SK-N-SH (cell line): ENCODE results near the gene ZNF426. TPM values are rescaled to one million over a fixed set of nuclear protein-coding genes. Genes with fewer than 3 reads are reported as not detected.

Experiments
- CTCF ChIA-PET: fragments of 300-600, 350-600 bp; formaldehyde crosslinking; extraction: SDS; loops from one replicate; lab custom pipeline; 2021; lab: Yijun Ruan, JAX
- POLR2A ChIA-PET: fragments of 350-600 bp; sonication (Branson Sonifier 250); formaldehyde crosslinking; extraction: SDS; loops from one replicate; lab custom pipeline; 2020; ENCODE audit warnings: antibody characterized with exemption, inconsistent platforms; lab: Yijun Ruan, JAX
- DNase-seq: peaks from one replicate; pipeline ENCODE4 v3.0.0; 2012
- H2AFZ ChIP-seq: fragments of 200-600 bp; sonication (generic); 2 replicates; pipeline ENCODE4 v1.8.1; 2016; ENCODE audit warnings: antibody characterized with exemption, mild to moderate bottlenecking, low read depth
- H3F3A ChIP-seq: fragments of 200-600 bp; sonication (generic); replicated peaks from 2 replicates; pipeline ENCODE3; 2016; ENCODE audit warnings: antibody characterized with exemption, mild to moderate bottlenecking; ENCODE audit not compliant: insufficient read depth
- H3K27ac ChIP-seq, 2 experiments: fragments of 200-500 bp in 1 of 2; fragments of 200-600 bp in 1 of 2; sonication (Bioruptor generic) in 1 of 2; sonication (generic), shearing (Covaris generic) in 1 of 2; 2 replicates each; pipeline versions ENCODE4 v1.5.1 to v1.6.1; 2014 to 2016; ENCODE audit warnings: low read depth in 2 of 2, inconsistent platforms in 1 of 2, low read length in 1 of 2, mild to moderate bottlenecking in 1 of 2, mixed read lengths in 1 of 2
- H3K27me3 ChIP-seq: fragments of 200-600 bp; sonication (generic), shearing (Covaris generic); 2 replicates; pipeline ENCODE4 v1.6.1; 2016; ENCODE audit warnings: mixed run types; ENCODE audit not compliant: insufficient read depth
- H3K36me3 ChIP-seq, 2 experiments: fragments of 200-500 bp in 1 of 2; fragments of 200-600 bp in 1 of 2; sonication (Bioruptor generic) in 1 of 2; sonication (generic) in 1 of 2; replicated peaks in 1 of 2; 2 replicates each; pipeline versions ENCODE3 to v1.5.1; 2014 to 2016; ENCODE audit warnings: low read length in 1 of 2, mild to moderate bottlenecking in 1 of 2; ENCODE audit not compliant: insufficient read depth in 2 of 2, control insufficient read depth in 1 of 2
- H3K4me1 ChIP-seq, 2 experiments: fragments of 200-500 bp in 1 of 2; fragments of 200-600 bp in 1 of 2; sonication (Bioruptor generic) in 1 of 2; sonication (generic), shearing (Covaris generic) in 1 of 2; 2 replicates each; pipeline versions ENCODE4 v1.5.1 to v1.6.1; 2014 to 2016; ENCODE audit warnings: low read depth in 1 of 2, low read length in 1 of 2, mixed run types in 1 of 2; ENCODE audit not compliant: insufficient read depth in 2 of 2, control insufficient read depth in 1 of 2
- H3K4me2 ChIP-seq: fragments of 200-600 bp; sonication (generic), shearing (Covaris generic); 2 replicates; pipeline ENCODE4 v1.6.1; 2017; ENCODE audit warnings: mixed run types
- H3K4me3 ChIP-seq, 2 experiments: fragments of 200-500 bp in 1 of 2; fragments of 200-600 bp in 1 of 2; sonication (Bioruptor generic) in 1 of 2; sonication (generic), shearing (Covaris generic) in 1 of 2; 2 replicates each; pipeline versions ENCODE4 v1.5.1 to v1.8.1; 2014 to 2016; ENCODE audit warnings: low read depth in 2 of 2, inconsistent platforms in 1 of 2, low read length in 1 of 2, mild to moderate bottlenecking in 1 of 2, mixed read lengths in 1 of 2, moderate library complexity in 1 of 2
- H3K79me2 ChIP-seq: fragments of 200-600 bp; sonication (generic); 2 replicates; pipeline ENCODE4 v1.8.1; 2017; ENCODE audit warnings: mild to moderate bottlenecking; ENCODE audit not compliant: insufficient read depth
- H3K9ac ChIP-seq: fragments of 200-600 bp; sonication (generic); 2 replicates; pipeline ENCODE4 v1.6.1; 2017; ENCODE audit warnings: mixed run types
- H3K9me2 ChIP-seq: fragments of 200-600 bp; sonication (generic); 2 replicates; pipeline ENCODE4 v1.6.1; 2017; ENCODE audit warnings: mixed run types
- H3K9me3 ChIP-seq: fragments of 200-600 bp; sonication (generic); 2 replicates; pipeline ENCODE4 v1.6.1; 2017; ENCODE audit warnings: mixed run types, mild to moderate bottlenecking, moderate library complexity
- H4K20me1 ChIP-seq: fragments of 200-600 bp; sonication (generic); 2 replicates; pipeline ENCODE4 v1.6.1; 2017; ENCODE audit warnings: mild to moderate bottlenecking, mixed run types; ENCODE audit not compliant: insufficient read depth
- CHD2 ChIP-seq: fragments of 150-350 bp; IDR thresholded peaks from 2 replicates; pipeline ENCODE4 v1.6.1; 2018; ENCODE audit warnings: low read length; ENCODE audit not compliant: partially characterized antibody
- ELF1 ChIP-seq: IDR thresholded peaks from 2 replicates; pipeline ENCODE4 v1.4.0; 2012
- FOXJ3 ChIP-seq: sonication (generic); formaldehyde crosslinking; IDR thresholded peaks from 2 replicates; pipeline ENCODE4 v1.5.1; 2020; ENCODE audit warnings: mild to moderate bottlenecking, missing genetic modification reagents
- SIN3A ChIP-seq: IDR thresholded peaks from 2 replicates; pipeline ENCODE4 v1.6.1; 2012; ENCODE audit warnings: low read depth, mild to moderate bottlenecking, low read length, moderate library complexity, borderline replicate concordance
- ZBTB33 ChIP-seq: IDR thresholded peaks from 2 replicates; pipeline ENCODE4 v1.4.0; 2012; ENCODE audit warnings: low read depth, borderline replicate concordance
- WGBS: methylation state at CpG from one replicate; pipeline ENCODE4 v1.1.6; 2017; ENCODE audit warnings: low lambda C conversion rate; 5-methylcytosine and 5-hydroxymethylcytosine counted together
- polyA plus RNA-seq, 3 experiments: library from polyadenylated mRNA; depleted of rRNA; stranded (reverse); fragments of >200 nt; gene quantifications; 2 replicates each; pipeline ENCODE4 v1.2.3, GENCODE V29; 2012
- TF ChIP-seq, protein P1 (sequence below): IDR thresholded peaks from 2 replicates; pipeline ENCODE4 v1.4.0; 2012; ENCODE audit warnings: low read depth, borderline replicate concordance

The ZNF426 gene
- polyA plus RNA-seq, 1 of the 3 experiments (the other 2 are of a cell fraction), result 2.4 TPM

DNA sequence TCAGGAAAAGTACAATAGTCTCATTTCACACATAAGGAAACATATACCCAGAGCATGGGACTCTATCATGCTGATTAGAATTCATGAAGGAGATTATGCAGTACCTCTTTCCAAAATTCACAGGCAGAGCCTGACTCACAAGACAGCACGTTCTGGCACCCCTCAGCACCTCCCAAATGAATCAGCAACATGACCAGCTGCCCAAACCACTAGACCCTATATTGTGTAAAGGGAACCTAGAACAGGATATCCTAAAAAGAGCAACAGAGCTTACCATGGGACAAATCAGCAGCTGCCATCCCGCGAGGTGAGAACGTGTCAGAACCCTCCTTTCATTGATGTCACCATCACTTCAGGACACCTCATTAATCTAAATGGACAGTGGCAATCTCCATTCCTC is 2.5 kb downstream of the ZNF426 start:
- Histone ChIP-seq H3K9ac (no peak overlapping the region), H3K9me2 (no peaks in the 10 kb centered on the region), H3K79me2 (peaks cover 25% of the 10 kb centered on the region), H4K20me1 (no peaks in the 10 kb centered on the region), H3K4me2 (no peak overlapping the region), H3K27me3 (no peaks in the 10 kb centered on the region), H3K36me3 (peaks cover 36 to 56% of the 10 kb centered on the region in 2 experiments), H3K9me3 (peaks cover 12% of the 10 kb centered on the region; the same call in 1 of the 2 replicates), H3K4me1 (no peaks in the 10 kb centered on the region), H3F3A (no peaks in the 10 kb centered on the region), H2AFZ (no peak overlapping the region), H3K4me3 (no peak overlapping the region), H3K27ac (no peak overlapping the region)
- 76% methylated on average over 4 of the region's 4 CpGs for WGBS
- ChIA-PET CTCF (no interaction called here), POLR2A (interaction anchor here (0.5 kb wide), 1 partner anchor 263 kb away, joined by 3 read pairs; no protein-coding TSS in a partner anchor)
- DNase-seq, result no peak
- no peak for TF ChIP-seq CHD2
- TF ChIP-seq, protein P1, sequence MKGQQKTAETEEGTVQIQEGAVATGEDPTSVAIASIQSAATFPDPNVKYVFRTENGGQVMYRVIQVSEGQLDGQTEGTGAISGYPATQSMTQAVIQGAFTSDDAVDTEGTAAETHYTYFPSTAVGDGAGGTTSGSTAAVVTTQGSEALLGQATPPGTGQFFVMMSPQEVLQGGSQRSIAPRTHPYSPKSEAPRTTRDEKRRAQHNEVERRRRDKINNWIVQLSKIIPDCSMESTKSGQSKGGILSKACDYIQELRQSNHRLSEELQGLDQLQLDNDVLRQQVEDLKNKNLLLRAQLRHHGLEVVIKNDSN, result no peak
- TF ChIP-seq ELF1, result no peak
- TF ChIP-seq SIN3A, result no peak

GRCh38 chr19:9531933-9532332 is 6.5 kb downstream of the ZNF426 start:
- Histone ChIP-seq H3K4me2 (no peak overlapping the region), H3K27ac (no peak overlapping the region), H3K79me2 (peaks cover 10% of the 10 kb centered on the region), H3K4me3 (no peak overlapping the region; a peak in 1 of 4 replicates), H3K9ac (no peak overlapping the region), H3K4me1 (no peaks in the 10 kb centered on the region), H2AFZ (no peak overlapping the region), H3K27me3 (no peaks in the 10 kb centered on the region), H3K9me2 (no peaks in the 10 kb centered on the region), H4K20me1 (no peaks in the 10 kb centered on the region), H3F3A (peaks cover 7% of the 10 kb centered on the region), H3K36me3 (peaks cover 61 to 96% of the 10 kb centered on the region in 2 experiments), H3K9me3 (peaks cover 38% of the 10 kb centered on the region)
- CTCF ChIA-PET, result no interaction called here
- no peak for DNase-seq
- no peak for TF ChIP-seq ZBTB33
- POLR2A ChIA-PET, result no interaction called here
- WGBS, result 86% methylated on average over 4 of the region's 4 CpGs

- no peak overlapping the region for H2AFZ ChIP-seq
- no peak overlapping the region for H3K27ac ChIP-seq
- no peaks in the 10 kb centered on the region for H3K9me2 ChIP-seq
- peak overlapping the region in 1 of 2 experiments; percentile 12; a peak in 1 of 4 replicates for H3K4me3 ChIP-seq
- CTCF ChIA-PET, result no interaction called here
- POLR2A ChIA-PET, result no interaction called here
- TF ChIP-seq FOXJ3 (CRISPR knock-in tag), result no peak
- TF ChIP-seq, protein P1, result 0 out of 2 replicates have a peak, but pooled peaks have one; percentile 7
- peaks cover 48 to 86% of the 10 kb centered on the region in 2 experiments for H3K36me3 ChIP-seq
- no peak for DNase-seq
- no peaks in the 10 kb centered on the region for H3K27me3 ChIP-seq
- H3K79me2 ChIP-seq, result no peaks in the 10 kb centered on the region
- peaks cover 7% of the 10 kb centered on the region for H3F3A ChIP-seq
- WGBS, result 88% methylated on average over 5 of the region's 5 CpGs
- H3K4me2 ChIP-seq, result no peak overlapping the region
- no peak overlapping the region for H3K9ac ChIP-seq
- no peaks in the 10 kb centered on the region for H3K4me1 ChIP-seq
- peaks cover 52% of the 10 kb centered on the region for H3K9me3 ChIP-seq
- H4K20me1 ChIP-seq, result no peaks in the 10 kb centered on the region
Observed at GRCh38 chr19:9528757-9529336, 9.6 kb downstream of the ZNF426 start.
